SK-N-SH (cell line): ENCODE results near the gene DNAH11. TPM values are rescaled to one million over a fixed set of nuclear protein-coding genes. Genes with fewer than 3 reads are reported as not detected.

Experiments
- CTCF ChIA-PET: fragments of 300-600, 350-600 bp; formaldehyde crosslinking; extraction: SDS; loops from one replicate; lab custom pipeline; 2021; lab: Yijun Ruan, JAX
- POLR2A ChIA-PET: fragments of 350-600 bp; sonication (Branson Sonifier 250); formaldehyde crosslinking; extraction: SDS; loops from one replicate; lab custom pipeline; 2020; ENCODE audit warnings: antibody characterized with exemption, inconsistent platforms; lab: Yijun Ruan, JAX
- DNase-seq: peaks from one replicate; pipeline ENCODE4 v3.0.0; 2012
- H2AFZ ChIP-seq: fragments of 200-600 bp; sonication (generic); 2 replicates; pipeline ENCODE4 v1.8.1; 2016; ENCODE audit warnings: antibody characterized with exemption, mild to moderate bottlenecking, low read depth
- H3F3A ChIP-seq: fragments of 200-600 bp; sonication (generic); replicated peaks from 2 replicates; pipeline ENCODE3; 2016; ENCODE audit warnings: antibody characterized with exemption, mild to moderate bottlenecking; ENCODE audit not compliant: insufficient read depth
- H3K27ac ChIP-seq, 2 experiments: fragments of 200-500 bp in 1 of 2; fragments of 200-600 bp in 1 of 2; sonication (Bioruptor generic) in 1 of 2; sonication (generic), shearing (Covaris generic) in 1 of 2; 2 replicates each; pipeline versions ENCODE4 v1.5.1 to v1.6.1; 2014 to 2016; ENCODE audit warnings: low read depth in 2 of 2, inconsistent platforms in 1 of 2, low read length in 1 of 2, mild to moderate bottlenecking in 1 of 2, mixed read lengths in 1 of 2
- H3K27me3 ChIP-seq: fragments of 200-600 bp; sonication (generic), shearing (Covaris generic); 2 replicates; pipeline ENCODE4 v1.6.1; 2016; ENCODE audit warnings: mixed run types; ENCODE audit not compliant: insufficient read depth
- H3K36me3 ChIP-seq, 2 experiments: fragments of 200-500 bp in 1 of 2; fragments of 200-600 bp in 1 of 2; sonication (Bioruptor generic) in 1 of 2; sonication (generic) in 1 of 2; replicated peaks in 1 of 2; 2 replicates each; pipeline versions ENCODE3 to v1.5.1; 2014 to 2016; ENCODE audit warnings: low read length in 1 of 2, mild to moderate bottlenecking in 1 of 2; ENCODE audit not compliant: insufficient read depth in 2 of 2, control insufficient read depth in 1 of 2
- H3K4me1 ChIP-seq, 2 experiments: fragments of 200-500 bp in 1 of 2; fragments of 200-600 bp in 1 of 2; sonication (Bioruptor generic) in 1 of 2; sonication (generic), shearing (Covaris generic) in 1 of 2; 2 replicates each; pipeline versions ENCODE4 v1.5.1 to v1.6.1; 2014 to 2016; ENCODE audit warnings: low read depth in 1 of 2, low read length in 1 of 2, mixed run types in 1 of 2; ENCODE audit not compliant: insufficient read depth in 2 of 2, control insufficient read depth in 1 of 2
- H3K4me2 ChIP-seq: fragments of 200-600 bp; sonication (generic), shearing (Covaris generic); 2 replicates; pipeline ENCODE4 v1.6.1; 2017; ENCODE audit warnings: mixed run types
- H3K4me3 ChIP-seq, 2 experiments: fragments of 200-500 bp in 1 of 2; fragments of 200-600 bp in 1 of 2; sonication (Bioruptor generic) in 1 of 2; sonication (generic), shearing (Covaris generic) in 1 of 2; 2 replicates each; pipeline versions ENCODE4 v1.5.1 to v1.8.1; 2014 to 2016; ENCODE audit warnings: low read depth in 2 of 2, inconsistent platforms in 1 of 2, low read length in 1 of 2, mild to moderate bottlenecking in 1 of 2, mixed read lengths in 1 of 2, moderate library complexity in 1 of 2
- H3K79me2 ChIP-seq: fragments of 200-600 bp; sonication (generic); 2 replicates; pipeline ENCODE4 v1.8.1; 2017; ENCODE audit warnings: mild to moderate bottlenecking; ENCODE audit not compliant: insufficient read depth
- H3K9ac ChIP-seq: fragments of 200-600 bp; sonication (generic); 2 replicates; pipeline ENCODE4 v1.6.1; 2017; ENCODE audit warnings: mixed run types
- H3K9me2 ChIP-seq: fragments of 200-600 bp; sonication (generic); 2 replicates; pipeline ENCODE4 v1.6.1; 2017; ENCODE audit warnings: mixed run types
- H3K9me3 ChIP-seq: fragments of 200-600 bp; sonication (generic); 2 replicates; pipeline ENCODE4 v1.6.1; 2017; ENCODE audit warnings: mixed run types, mild to moderate bottlenecking, moderate library complexity
- H4K20me1 ChIP-seq: fragments of 200-600 bp; sonication (generic); 2 replicates; pipeline ENCODE4 v1.6.1; 2017; ENCODE audit warnings: mild to moderate bottlenecking, mixed run types; ENCODE audit not compliant: insufficient read depth
- CHD2 ChIP-seq: fragments of 150-350 bp; IDR thresholded peaks from 2 replicates; pipeline ENCODE4 v1.6.1; 2018; ENCODE audit warnings: low read length; ENCODE audit not compliant: partially characterized antibody
- ELF1 ChIP-seq: IDR thresholded peaks from 2 replicates; pipeline ENCODE4 v1.4.0; 2012
- FOSL2 ChIP-seq: IDR thresholded peaks from 2 replicates; pipeline ENCODE4 v1.4.0; 2012; ENCODE audit warnings: low read depth, mild to moderate bottlenecking, moderate library complexity, borderline replicate concordance
- FOXM1 ChIP-seq: IDR thresholded peaks from 2 replicates; pipeline ENCODE4 v1.4.0; 2012; ENCODE audit warnings: low read depth, mild to moderate bottlenecking
- GATA2 ChIP-seq: sonication (generic); formaldehyde crosslinking; IDR thresholded peaks from 2 replicates; pipeline ENCODE4 v1.5.0; 2020; ENCODE audit warnings: mild to moderate bottlenecking, missing genetic modification reagents
- IRF3 ChIP-seq: fragments of 150-350 bp; IDR thresholded peaks from 2 replicates; pipeline ENCODE4 v1.6.1; 2016; ENCODE audit warnings: mild to moderate bottlenecking, low read depth, low read length
- MEF2A ChIP-seq: IDR thresholded peaks from 2 replicates; pipeline ENCODE4 v1.4.0; 2012; ENCODE audit warnings: low read depth, borderline replicate concordance
- NFIC ChIP-seq: IDR thresholded peaks from 2 replicates; pipeline ENCODE4 v1.4.0; 2012; ENCODE audit warnings: borderline replicate concordance
- NRF1 ChIP-seq: IDR thresholded peaks from 2 replicates; pipeline ENCODE4 v1.6.1; 2012; ENCODE audit warnings: low read depth, mild to moderate bottlenecking, low read length
- REST ChIP-seq: IDR thresholded peaks from 2 replicates; pipeline ENCODE4 v1.6.1; 2012; ENCODE audit warnings: mild to moderate bottlenecking, low read depth, low read length, moderate library complexity
- RXRA ChIP-seq: IDR thresholded peaks from 2 replicates; pipeline ENCODE4 v1.4.0; 2012; ENCODE audit warnings: low read depth, mild to moderate bottlenecking, borderline replicate concordance
- TAF1 ChIP-seq: IDR thresholded peaks from 2 replicates; pipeline ENCODE4 v1.6.1; 2012; ENCODE audit warnings: low read depth, mild to moderate bottlenecking, low read length, moderate library complexity, borderline replicate concordance
- TEAD4 ChIP-seq: IDR thresholded peaks from 2 replicates; pipeline ENCODE4 v1.4.0; 2012; ENCODE audit warnings: mild to moderate bottlenecking, borderline replicate concordance; ENCODE audit not compliant: insufficient read depth
- YY1 ChIP-seq: IDR thresholded peaks from 2 replicates; pipeline ENCODE4 v1.4.0; 2012; ENCODE audit warnings: low read depth, mild to moderate bottlenecking
- WGBS: methylation state at CpG from one replicate; pipeline ENCODE4 v1.1.6; 2017; ENCODE audit warnings: low lambda C conversion rate; 5-methylcytosine and 5-hydroxymethylcytosine counted together
- polyA plus RNA-seq, 3 experiments: library from polyadenylated mRNA; depleted of rRNA; stranded (reverse); fragments of >200 nt; gene quantifications; 2 replicates each; pipeline ENCODE4 v1.2.3, GENCODE V29; 2012

The DNAH11 gene
- polyA plus RNA-seq, 1 of the 3 experiments (the other 2 are of a cell fraction): 0.77 TPM

- no peaks in the 10 kb centered on the region for H3F3A ChIP-seq
- no peaks in the 10 kb centered on the region for H3K4me1 ChIP-seq
- H2AFZ ChIP-seq: no peak overlapping the region
- H3K9ac ChIP-seq: no peak overlapping the region
- ChIA-PET POLR2A (no interaction called here), CTCF (no interaction called here)
- no peak overlapping the region for H3K4me3 ChIP-seq
- WGBS: 10% methylated on average over 3 of the region's 3 CpGs
- H3K4me2 ChIP-seq: no peak overlapping the region
- no peaks in the 10 kb centered on the region for H3K36me3 ChIP-seq
- H3K79me2 ChIP-seq: no peaks in the 10 kb centered on the region
- no peak overlapping the region for H3K27ac ChIP-seq
- H4K20me1 ChIP-seq: no peaks in the 10 kb centered on the region
- H3K9me2 ChIP-seq: no peaks in the 10 kb centered on the region
- TF ChIP-seq NFIC: no peak
- TF ChIP-seq MEF2A: no peak
- no peak for TF ChIP-seq FOXM1
- TF ChIP-seq REST: no peak
- no peak for TF ChIP-seq GATA2 (CRISPR knock-in tag)
- TF ChIP-seq RXRA: no peak
- TF ChIP-seq FOSL2: no peak
- H3K9me3 ChIP-seq: no peaks in the 10 kb centered on the region
- no peak for DNase-seq
- H3K27me3 ChIP-seq: 0 out of 2 replicates have a peak, but pooled peaks cover 4% of the 10 kb centered on the region
These were observed 159.5 kb downstream of the DNAH11 start for GRCh38 chr7:21702303-21702702.

GRCh38 chr7:21704359-21704758, 161.5 kb downstream of the DNAH11 start:
- WGBS: 0% methylated on average over 4 of the region's 4 CpGs
- Histone ChIP-seq H3K36me3 (no peaks in the 10 kb centered on the region), H3K79me2 (no peaks in the 10 kb centered on the region), H3K27ac (no peak overlapping the region), H3K9me2 (no peaks in the 10 kb centered on the region), H3K27me3 (0 out of 2 replicates have a peak, but pooled peaks cover 4% of the 10 kb centered on the region), H3K9ac (no peak overlapping the region), H2AFZ (no peak overlapping the region), H3K4me3 (no peak overlapping the region), H3K9me3 (no peaks in the 10 kb centered on the region), H4K20me1 (no peaks in the 10 kb centered on the region), H3F3A (no peaks in the 10 kb centered on the region), H3K4me2 (no peak overlapping the region), H3K4me1 (no peaks in the 10 kb centered on the region)
- ChIA-PET CTCF (interaction anchor here (0.7 kb wide), 1 partner anchor 794 kb away, joined by 3 read pairs; no protein-coding TSS in a partner anchor), POLR2A (no interaction called here)
- DNase-seq: no peak
- TF ChIP-seq ELF1 (no peak), IRF3 (no peak), FOXM1 (no peak), TEAD4 (no peak), NRF1 (no peak), NFIC (no peak), GATA2 (CRISPR knock-in tag) (no peak), TAF1 (no peak), YY1 (no peak), CHD2 (no peak)
